Stimulated activated naive CD8-positive, alpha-beta T cell treated with anti-CD3 and anti-CD28 coated beads, Interleukin-15, Interleukin-2, amounts not matched to agents 100 ng/mL and 50 ng/mL, for 24 hours (primary cell): ENCODE results near the gene SLC22A14.
"Not testable (repeated sequence)": the region's sequence is repeated elsewhere in the genome, so short reads cannot be mapped to it uniquely, and the experiment has no call there.

ENCODE experiments used
- H3K27ac Mint-ChIP-seq: one replicate; pipeline ENCODE4 v1.8.0; 2021; ENCODE audit warnings: mild to moderate bottlenecking, mixed read lengths
- H3K27me3 Mint-ChIP-seq: one replicate; pipeline ENCODE4 v1.8.0; 2021; ENCODE audit warnings: mixed read lengths
- H3K36me3 Mint-ChIP-seq: one replicate; pipeline ENCODE4 v1.8.0; 2021; ENCODE audit warnings: low read depth, mixed read lengths
- H3K4me1 Mint-ChIP-seq: one replicate; pipeline ENCODE4 v1.8.0; 2021; ENCODE audit warnings: low read depth, mixed read lengths
- H3K4me3 Mint-ChIP-seq: one replicate; pipeline ENCODE4 v1.8.0; 2021; ENCODE audit warnings: mild to moderate bottlenecking, mixed read lengths
- H3K9me3 Mint-ChIP-seq: one replicate; pipeline ENCODE4 v1.8.0; 2021; ENCODE audit warnings: mixed read lengths

Gene SLC22A14

GRCh38 chr3:38281895-38282686 lies at the start of gene SLC22A14:
Gene SLC22A14 (plus strand): TSS chr3:38282294. CDS start chr3:38306027, 23,733 bp downstream.
- Mint-ChIP-seq H3K27me3 (no peaks in the 10 kb centered on the region), H3K4me3 (no peak within 1 kb of the TSS), H3K4me1 (no peaks in the 10 kb centered on the region), H3K9me3 (no peaks in the 10 kb centered on the region), H3K27ac (no peak within 1 kb of the TSS), H3K36me3 (no peaks in the 10 kb centered on the region)

GRCh38 chr3:38232701-38233100 lies 49.4 kb upstream of the SLC22A14 start:
- H3K4me3 Mint-ChIP-seq, result no peak overlapping the region
- H3K27me3 Mint-ChIP-seq, result no peaks in the 10 kb centered on the region
- peaks cover 18% of the 10 kb centered on the region for H3K9me3 Mint-ChIP-seq
- H3K36me3 Mint-ChIP-seq, result peaks cover 76% of the 10 kb centered on the region
- H3K27ac Mint-ChIP-seq, result no peak overlapping the region
- H3K4me1 Mint-ChIP-seq, result no peaks in the 10 kb centered on the region

- H3K4me1 Mint-ChIP-seq, result no peaks in the 10 kb centered on the region
- no peak overlapping the region for H3K4me3 Mint-ChIP-seq
- peaks cover 18% of the 10 kb centered on the region for H3K9me3 Mint-ChIP-seq
- no peak overlapping the region for H3K27ac Mint-ChIP-seq
- peaks cover 86% of the 10 kb centered on the region for H3K36me3 Mint-ChIP-seq
- no peaks in the 10 kb centered on the region for H3K27me3 Mint-ChIP-seq
Observed at GRCh38 chr3:38235466-38235865, 46.6 kb upstream of the SLC22A14 start.

GRCh38 chr3:38238416-38239008 lies 43.6 kb upstream of the SLC22A14 start:
- H3K9me3 Mint-ChIP-seq, result peaks cover 15% of the 10 kb centered on the region
- H3K27ac Mint-ChIP-seq, result no peak overlapping the region
- H3K36me3 Mint-ChIP-seq, result peaks cover 89% of the 10 kb centered on the region

GRCh38 chr3:38242812-38243211 lies 39.3 kb upstream of the SLC22A14 start:
- not testable (repeated sequence) for H3K4me3 Mint-ChIP-seq, H3K4me1 Mint-ChIP-seq, H3K27ac Mint-ChIP-seq, H3K9me3 Mint-ChIP-seq, H3K27me3 Mint-ChIP-seq
- peaks cover 75% of the 10 kb centered on the region for H3K36me3 Mint-ChIP-seq

More at GRCh38 chr3:38238416-38239008, 43.6 kb upstream of the SLC22A14 start:
- H3K4me3 Mint-ChIP-seq, result no peak overlapping the region
- peaks cover 4% of the 10 kb centered on the region for H3K4me1 Mint-ChIP-seq
- H3K27me3 Mint-ChIP-seq, result no peaks in the 10 kb centered on the region

GRCh38 chr3:38245930-38246329 lies 36.2 kb upstream of the SLC22A14 start:
- Mint-ChIP-seq H3K36me3 (peaks cover 69% of the 10 kb centered on the region), H3K27me3 (no peaks in the 10 kb centered on the region), H3K27ac (no peak overlapping the region), H3K9me3 (no peaks in the 10 kb centered on the region), H3K4me1 (peaks cover 4% of the 10 kb centered on the region), H3K4me3 (no peak overlapping the region)

- no peak overlapping the region for H3K4me3 Mint-ChIP-seq
- peaks cover 4% of the 10 kb centered on the region for H3K4me1 Mint-ChIP-seq
- H3K36me3 Mint-ChIP-seq, result peaks cover 72% of the 10 kb centered on the region
- no peak overlapping the region for H3K27ac Mint-ChIP-seq
- no peaks in the 10 kb centered on the region for H3K27me3 Mint-ChIP-seq
- no peaks in the 10 kb centered on the region for H3K9me3 Mint-ChIP-seq
Observed at GRCh38 chr3:38247366-38248035, 34.6 kb upstream of the SLC22A14 start.

- Mint-ChIP-seq H3K27ac (no peak overlapping the region), H3K4me3 (no peak overlapping the region), H3K4me1 (peaks cover 15% of the 10 kb centered on the region), H3K27me3 (no peaks in the 10 kb centered on the region), H3K9me3 (no peaks in the 10 kb centered on the region), H3K36me3 (peaks cover 91% of the 10 kb centered on the region)
Observed at GRCh38 chr3:38250198-38250597, 31.9 kb upstream of the SLC22A14 start.

- H3K36me3 Mint-ChIP-seq, result peaks cover 93% of the 10 kb centered on the region
- H3K9me3 Mint-ChIP-seq, result no peaks in the 10 kb centered on the region
- no peak overlapping the region for H3K27ac Mint-ChIP-seq
- H3K4me3 Mint-ChIP-seq, result no peak overlapping the region
- no peaks in the 10 kb centered on the region for H3K27me3 Mint-ChIP-seq
- H3K4me1 Mint-ChIP-seq, result peaks cover 25% of the 10 kb centered on the region
Observed at GRCh38 chr3:38251197-38251596, 30.9 kb upstream of the SLC22A14 start.

- Mint-ChIP-seq H3K27ac (no peak overlapping the region), H3K4me3 (no peak overlapping the region), H3K4me1 (peaks cover 40% of the 10 kb centered on the region), H3K27me3 (no peaks in the 10 kb centered on the region), H3K36me3 (peaks cover 82% of the 10 kb centered on the region), H3K9me3 (no peaks in the 10 kb centered on the region)
Observed at GRCh38 chr3:38253704-38254103, 28.4 kb upstream of the SLC22A14 start.

GRCh38 chr3:38254872-38255271 lies 27.2 kb upstream of the SLC22A14 start:
- Mint-ChIP-seq H3K36me3 (peaks cover 71% of the 10 kb centered on the region), H3K9me3 (no peaks in the 10 kb centered on the region), H3K27ac (no peak overlapping the region), H3K27me3 (no peaks in the 10 kb centered on the region), H3K4me1 (peaks cover 46% of the 10 kb centered on the region), H3K4me3 (no peak overlapping the region)

- no peaks in the 10 kb centered on the region for H3K9me3 Mint-ChIP-seq
- H3K4me1 Mint-ChIP-seq, result peaks cover 53% of the 10 kb centered on the region
- no peaks in the 10 kb centered on the region for H3K27me3 Mint-ChIP-seq
- no peak overlapping the region for H3K27ac Mint-ChIP-seq
- H3K36me3 Mint-ChIP-seq, result peaks cover 68% of the 10 kb centered on the region
- no peak overlapping the region for H3K4me3 Mint-ChIP-seq
Observed at GRCh38 chr3:38255627-38256026, 26.5 kb upstream of the SLC22A14 start.

- Mint-ChIP-seq H3K4me1 (peaks cover 53% of the 10 kb centered on the region), H3K36me3 (peaks cover 52% of the 10 kb centered on the region), H3K27ac (no peak overlapping the region)
Observed at GRCh38 chr3:38257583-38257982, 24.5 kb upstream of the SLC22A14 start.

GRCh38 chr3:38260474-38260873 lies 21.6 kb upstream of the SLC22A14 start:
- H3K9me3 Mint-ChIP-seq, result no peaks in the 10 kb centered on the region
- H3K27me3 Mint-ChIP-seq, result no peaks in the 10 kb centered on the region
- no peak overlapping the region for H3K4me3 Mint-ChIP-seq
- peaks cover 43% of the 10 kb centered on the region for H3K4me1 Mint-ChIP-seq
- H3K27ac Mint-ChIP-seq, result no peak overlapping the region
- H3K36me3 Mint-ChIP-seq, result peaks cover 23% of the 10 kb centered on the region

More at GRCh38 chr3:38257583-38257982, 24.5 kb upstream of the SLC22A14 start:
- H3K9me3 Mint-ChIP-seq, result no peaks in the 10 kb centered on the region
- no peaks in the 10 kb centered on the region for H3K27me3 Mint-ChIP-seq
- no peak overlapping the region for H3K4me3 Mint-ChIP-seq

- Mint-ChIP-seq H3K27me3 (no peaks in the 10 kb centered on the region), H3K9me3 (no peaks in the 10 kb centered on the region), H3K4me1 (peaks cover 36% of the 10 kb centered on the region), H3K36me3 (peaks cover 8% of the 10 kb centered on the region), H3K27ac (no peak overlapping the region), H3K4me3 (no peak overlapping the region)
Observed at GRCh38 chr3:38264353-38264771, 17.7 kb upstream of the SLC22A14 start.
